Measurements from ENCODE around the gene ENKD1. TPM values are rescaled to one million over a fixed set of nuclear protein-coding genes. Genes with fewer than 3 reads are reported as not detected.

The ENKD1 gene
- total and polyA plus RNA-seq, 2 of the 4 experiments (the other 2 are of a cell fraction), result 2.9 to 6.3 TPM

DNA sequence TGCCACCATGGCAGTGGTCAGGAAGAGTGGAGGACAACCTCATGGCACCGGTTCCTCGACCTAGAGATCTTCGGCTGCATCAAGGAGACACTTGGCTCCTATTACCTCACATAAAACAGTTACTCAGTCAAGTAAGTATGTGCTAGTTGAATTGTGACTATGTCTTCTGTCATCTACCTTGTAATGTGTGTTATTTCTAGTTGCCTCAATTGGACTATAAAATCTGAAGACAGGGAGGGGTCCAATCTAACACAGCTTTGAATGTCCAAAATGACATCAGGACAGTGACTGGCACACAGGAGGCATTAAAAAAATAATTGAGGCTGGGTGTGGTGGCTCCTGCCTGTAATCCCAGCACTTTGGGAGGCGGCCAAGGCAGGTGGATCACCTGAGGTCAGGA is 17.2 kb upstream of the ENKD1 start:
- Histone ChIP-seq H3K56ac (ENCODE audit: extremely low read depth, insufficient read depth, low read length) (no peak overlapping the region), H3K9ac (ENCODE audit: low read depth, low read length) (no peak overlapping the region), H3K27me3 (ENCODE audit: control insufficient read depth, insufficient read depth, low read length) (no peaks in the 10 kb centered on the region), H3K23ac (ENCODE audit: low read depth, low read length) (no peak overlapping the region), H3K36me3 (ENCODE audit: control insufficient read depth, insufficient read depth, low read length) (peaks cover 19% of the 10 kb centered on the region), H2AK5ac (ENCODE audit: low read depth, low read length) (no peak overlapping the region), H3K4me3 (ENCODE audit: insufficient read depth, low read depth, low read length) (no peak overlapping the region), H4K91ac (ENCODE audit: insufficient read depth, low read depth, low read length) (no peak overlapping the region), H3K18ac (ENCODE audit: low read depth, low read length) (no peak overlapping the region), H2AK9ac (replicated peaks; ENCODE audit: low read depth, low read length, poor library complexity) (no peak overlapping the region), H2BK120ac (ENCODE audit: low read depth, low read length) (no peak overlapping the region), H2AFZ (replicated peaks; ENCODE audit: low read length, poor library complexity) (no peak overlapping the region), H2BK15ac (ENCODE audit: low read depth, low read length) (no peak overlapping the region), H3K9me1 (ENCODE audit: insufficient read depth, low read length) (peaks cover 10% of the 10 kb centered on the region), H3K79me1 (ENCODE audit: low read depth in 1 of 2, low read length in 2 of 2) (peaks cover 0 to 33% of the 10 kb centered on the region in 2 experiments; a peak in 3 of 4 replicates), H2BK5ac (ENCODE audit: low read depth, low read length, poor library complexity, severe bottlenecking) (no peak overlapping the region), H3K27ac (ENCODE audit: insufficient read depth, low read length) (no peak overlapping the region), H4K20me1 (ENCODE audit: insufficient read depth, low read length) (no peaks in the 10 kb centered on the region), H3K9me3 (ENCODE audit: control insufficient read depth, insufficient read depth, low read length) (no peaks in the 10 kb centered on the region), H4K5ac (ENCODE audit: low read depth, low read length) (no peak overlapping the region), H3K4me2 (ENCODE audit: low read depth, low read length) (no peak overlapping the region), H4K8ac (ENCODE audit: low read depth in 2 of 2, low read length in 2 of 2) (no peak overlapping the region), H3K4me1 (ENCODE audit: control insufficient read depth, insufficient read depth, low read length) (peaks cover 2% of the 10 kb centered on the region; the same call in 1 of the 2 replicates), H3K4ac (ENCODE audit: low read depth, low read length) (no peak overlapping the region), H3K14ac (replicated peaks; ENCODE audit: low read depth, low read length) (no peak overlapping the region), H2BK20ac (ENCODE audit: low read depth, low read length) (no peak overlapping the region)
- intact Hi-C loops (cut with micrococcal nuclease) (no loop called here), dilution Hi-C loops (cut with HindIII; ENCODE audit: low sequenced_read_pairs, unreplicated experiment) (no loop called here), in situ Hi-C loops (cut with MboI; ENCODE audit: low sequenced_read_pairs) (no loop called here)
- POLR2A ChIA-PET (ENCODE audit: unreplicated experiment), result no interaction called here
- no TSS peak for BruUV-seq (replicated peaks)
- no peak for TF ChIP-seq RFX5 (IDR thresholded peaks at IDR 0.05; ENCODE audit: low read depth, low read length)
- TF ChIP-seq BHLHE40 (IDR thresholded peaks at IDR 0.05; ENCODE audit: low read depth, low read length), result no peak
- no peak for TF ChIP-seq NFE2L2 (IDR thresholded peaks at IDR 0.05; ENCODE audit: low read depth, low read length)
- TF ChIP-seq CHD1 (IDR thresholded peaks at IDR 0.05; ENCODE audit: low read depth, low read length), result no peak
- TF ChIP-seq, protein P1, sequence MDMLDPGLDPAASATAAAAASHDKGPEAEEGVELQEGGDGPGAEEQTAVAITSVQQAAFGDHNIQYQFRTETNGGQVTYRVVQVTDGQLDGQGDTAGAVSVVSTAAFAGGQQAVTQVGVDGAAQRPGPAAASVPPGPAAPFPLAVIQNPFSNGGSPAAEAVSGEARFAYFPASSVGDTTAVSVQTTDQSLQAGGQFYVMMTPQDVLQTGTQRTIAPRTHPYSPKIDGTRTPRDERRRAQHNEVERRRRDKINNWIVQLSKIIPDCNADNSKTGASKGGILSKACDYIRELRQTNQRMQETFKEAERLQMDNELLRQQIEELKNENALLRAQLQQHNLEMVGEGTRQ (IDR thresholded peaks at IDR 0.05; ENCODE audit: low read depth, low read length), result no peak
- TF ChIP-seq FOS (IDR thresholded peaks at IDR 0.05; ENCODE audit: low read depth, low read length), result no peak
- TF ChIP-seq MAZ (IDR thresholded peaks at IDR 0.05; ENCODE audit: borderline replicate concordance, low read depth, low read length), result no peak
- no peak for TF ChIP-seq MXI1 (IDR thresholded peaks at IDR 0.05; ENCODE audit: borderline replicate concordance, low read depth, low read length)
- no peak for TF ChIP-seq POLR2A (IDR thresholded peaks at IDR 0.05; ENCODE audit: low read depth, low read length)
- TF ChIP-seq SMC3 (IDR thresholded peaks at IDR 0.05; ENCODE audit: low read depth, low read length), result no peak
- no peak for TF ChIP-seq ELK1 (IDR thresholded peaks at IDR 0.05; ENCODE audit: borderline replicate concordance, low read depth, low read length)
- no CpG with 5 or more reads among the region's 4 CpGs for WGBS, 2 experiments (ENCODE audit: extremely low coverage in 2 of 2, insufficient read length in 1 of 2)
- ATAC-seq (ENCODE audit: low read depth) (no peak), DNase-seq (no peak)
- CTCF ChIA-PET, result no interaction called here
